Caco-2 (cell line): ENCODE results near the gene MTHFSD. TPM values are rescaled to one million over a fixed set of nuclear protein-coding genes. Genes with fewer than 3 reads are reported as not detected.

Experiments used
- BruUV-seq: library from RNA; stranded (reverse); fragments of 400-500 nt; replicated peaks from 2 replicates; lab custom pipeline; 2021; lab: Mats Ljungman, UMichigan
- CTCF ChIA-PET: fragments of 300-600 bp; sonication (Branson Sonifier 250); formaldehyde crosslinking; loops from one replicate; lab custom pipeline; 2022; ENCODE audit warnings: antibody characterized with exemption; lab: Charles Lee
- POLR2A ChIA-PET: fragments of 300-600 bp; sonication (Branson Sonifier 250); formaldehyde crosslinking; loops from one replicate; lab custom pipeline; 2022; ENCODE audit warnings: antibody characterized with exemption; lab: Charles Lee
- DNase-seq, 2 experiments: peaks; one replicate each; pipeline versions ENCODE4 v3.0.0 to v3.0.0-alpha.2; 2020 to 2022
- H3K27me3 ChIP-seq: replicated peaks from 2 replicates; pipeline ENCODE4 v1.6.0; 2011; ENCODE audit warnings: low read length; ENCODE audit not compliant: control insufficient read depth, insufficient read depth
- H3K36me3 ChIP-seq: 2 replicates; pipeline ENCODE4 v1.5.1; 2011; ENCODE audit warnings: low read length; ENCODE audit not compliant: control insufficient read depth, insufficient read depth
- H3K4me1 ChIP-seq: fragments of 250-450 bp; sonication (Bioruptor Pico); 2 replicates; pipeline ENCODE4 v1.5.1; 2020; ENCODE audit warnings: mild to moderate bottlenecking
- H3K4me3 ChIP-seq: 2 replicates; pipeline ENCODE4 v1.5.1; 2011; ENCODE audit warnings: low read depth, mild to moderate bottlenecking, control low read depth, low read length
- H3K9me3 ChIP-seq: fragments of 250-450 bp; sonication (Bioruptor Pico); 2 replicates; pipeline ENCODE4 v1.5.1; 2020; ENCODE audit warnings: mild to moderate bottlenecking, moderate library complexity
- H3K27ac Mint-ChIP-seq: one replicate; pipeline ENCODE4 v1.8.0; 2022; ENCODE audit warnings: mixed read lengths; ENCODE audit not compliant: unreplicated experiment
- H3K27me3 Mint-ChIP-seq: one replicate; pipeline ENCODE4 v1.8.0; 2022; ENCODE audit warnings: mixed read lengths; ENCODE audit not compliant: insufficient read depth, unreplicated experiment
- H3K36me3 Mint-ChIP-seq: one replicate; pipeline ENCODE4 v1.8.0; 2022; ENCODE audit warnings: mild to moderate bottlenecking, mixed read lengths; ENCODE audit not compliant: insufficient read depth, unreplicated experiment
- H3K4me1 Mint-ChIP-seq: one replicate; pipeline ENCODE4 v1.8.0; 2022; ENCODE audit warnings: low read depth, mixed read lengths; ENCODE audit not compliant: unreplicated experiment
- H3K4me3 Mint-ChIP-seq: one replicate; pipeline ENCODE4 v1.8.0; 2022; ENCODE audit warnings: mild to moderate bottlenecking, moderate library complexity, mixed read lengths; ENCODE audit not compliant: unreplicated experiment
- H3K9me3 Mint-ChIP-seq: one replicate; pipeline ENCODE4 v1.8.0; 2022; ENCODE audit warnings: mixed read lengths; ENCODE audit not compliant: unreplicated experiment
- intact Hi-C: fragments of 100-400 bp; cut with micrococcal nuclease; formaldehyde crosslinking; loops from one replicate; pipeline ENCODE4 v1.10.0; 2022; ENCODE audit not compliant: unreplicated experiment
- total RNA-seq: library from RNA; stranded (reverse); gene quantifications from 2 replicates; pipeline ENCODE4 v1.2.3, GENCODE V29; 2022
- TF ChIP-seq, protein P1 (sequence below), 2 experiments: fragments of 200-600 bp in 1 of 2; IDR thresholded peaks; 1 replicate in 1 of 2; 2 replicates in 1 of 2; pipeline versions ENCODE4 v1.5.1 to v1.8.0; 2011 to 2022; ENCODE audit warnings: antibody characterized with exemption in 1 of 2, control low read depth in 1 of 2, inconsistent platforms in 1 of 2, low read depth in 1 of 2, low read length in 1 of 2, mild to moderate bottlenecking in 1 of 2, moderate library complexity in 1 of 2; ENCODE audit not compliant: insufficient read depth in 1 of 2, severe bottlenecking in 1 of 2, unreplicated experiment in 1 of 2

MTHFSD gene
- total RNA-seq, 1 experiment from 2014 or later = 33.0 TPM

GRCh38 chr16:86581458-86581857 lies 26.4 kb upstream of the MTHFSD start:
- DNase-seq = no peak
- H3K27me3 Mint-ChIP-seq = peaks cover 22% of the 10 kb centered on the region
- POLR2A ChIA-PET = no interaction called here
- H3K4me1 Mint-ChIP-seq = peaks cover under 1% of the 10 kb centered on the region
- Histone ChIP-seq H3K36me3 (no peaks in the 10 kb centered on the region), H3K27me3 (no peaks in the 10 kb centered on the region), H3K9me3 (no peaks in the 10 kb centered on the region), H3K4me1 (peaks cover 7% of the 10 kb centered on the region; the same call in 1 of the 2 replicates), H3K4me3 (no peak overlapping the region)
- CTCF ChIA-PET = no interaction called here
- peaks cover under 1% of the 10 kb centered on the region for H3K36me3 Mint-ChIP-seq
- TF ChIP-seq, protein P1, sequence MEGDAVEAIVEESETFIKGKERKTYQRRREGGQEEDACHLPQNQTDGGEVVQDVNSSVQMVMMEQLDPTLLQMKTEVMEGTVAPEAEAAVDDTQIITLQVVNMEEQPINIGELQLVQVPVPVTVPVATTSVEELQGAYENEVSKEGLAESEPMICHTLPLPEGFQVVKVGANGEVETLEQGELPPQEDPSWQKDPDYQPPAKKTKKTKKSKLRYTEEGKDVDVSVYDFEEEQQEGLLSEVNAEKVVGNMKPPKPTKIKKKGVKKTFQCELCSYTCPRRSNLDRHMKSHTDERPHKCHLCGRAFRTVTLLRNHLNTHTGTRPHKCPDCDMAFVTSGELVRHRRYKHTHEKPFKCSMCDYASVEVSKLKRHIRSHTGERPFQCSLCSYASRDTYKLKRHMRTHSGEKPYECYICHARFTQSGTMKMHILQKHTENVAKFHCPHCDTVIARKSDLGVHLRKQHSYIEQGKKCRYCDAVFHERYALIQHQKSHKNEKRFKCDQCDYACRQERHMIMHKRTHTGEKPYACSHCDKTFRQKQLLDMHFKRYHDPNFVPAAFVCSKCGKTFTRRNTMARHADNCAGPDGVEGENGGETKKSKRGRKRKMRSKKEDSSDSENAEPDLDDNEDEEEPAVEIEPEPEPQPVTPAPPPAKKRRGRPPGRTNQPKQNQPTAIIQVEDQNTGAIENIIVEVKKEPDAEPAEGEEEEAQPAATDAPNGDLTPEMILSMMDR (IDR thresholded peaks at IDR 0.05; ENCODE audit: insufficient read depth in 1 of 2, low read depth in 1 of 2, low read length in 1 of 2, severe bottlenecking in 1 of 2, unreplicated experiment in 1 of 2) = no peak
- H3K4me3 Mint-ChIP-seq = no peak overlapping the region
- BruUV-seq = no TSS peak
- H3K9me3 Mint-ChIP-seq = no peaks in the 10 kb centered on the region
- intact Hi-C loops = no loop called here
- H3K27ac Mint-ChIP-seq = no peak overlapping the region

DNA sequence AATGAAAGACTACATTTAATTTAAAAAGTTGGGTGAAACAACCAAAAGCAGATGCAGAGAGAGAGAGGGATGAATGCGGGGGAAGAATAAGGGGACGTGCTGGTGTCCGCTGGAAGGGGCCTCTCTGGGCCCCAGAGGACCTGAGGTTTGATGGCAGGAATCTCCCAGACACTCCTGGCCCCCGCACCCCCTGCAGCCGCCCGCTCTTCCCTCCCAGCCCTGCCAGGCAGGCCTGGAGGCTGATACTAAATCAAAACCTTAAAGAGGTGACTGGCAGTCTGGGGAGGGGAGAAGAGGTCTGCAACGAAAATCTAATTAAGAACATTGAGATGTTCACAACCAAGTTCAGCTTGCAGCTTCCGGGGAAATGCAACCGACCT lies 25.7 kb upstream of the MTHFSD start:
- Mint-ChIP-seq H3K36me3 (peaks cover 7% of the 10 kb centered on the region), H3K27me3 (peaks cover 25% of the 10 kb centered on the region), H3K4me3 (no peak overlapping the region), H3K4me1 (peaks cover 7% of the 10 kb centered on the region), H3K9me3 (no peaks in the 10 kb centered on the region), H3K27ac (no peak overlapping the region)
- BruUV-seq = no TSS peak
- TF ChIP-seq, protein P1 (IDR thresholded peaks at IDR 0.05; ENCODE audit: insufficient read depth in 1 of 2, low read depth in 1 of 2, low read length in 1 of 2, severe bottlenecking in 1 of 2, unreplicated experiment in 1 of 2) = no peak
- CTCF ChIA-PET = no interaction called here
- Histone ChIP-seq H3K27me3 (no peaks in the 10 kb centered on the region), H3K9me3 (no peaks in the 10 kb centered on the region), H3K4me1 (peaks cover 7% of the 10 kb centered on the region; the same call in 1 of the 2 replicates), H3K4me3 (no peak overlapping the region), H3K36me3 (no peaks in the 10 kb centered on the region)
- intact Hi-C loops = no loop called here
- DNase-seq = no peak
- POLR2A ChIA-PET = no interaction called here

GRCh38 chr16:86580063-86580790 lies 25.2 kb upstream of the MTHFSD start:
- ChIA-PET CTCF (no interaction called here), POLR2A (no interaction called here)
- H3K9me3 ChIP-seq = no peaks in the 10 kb centered on the region
- Mint-ChIP-seq H3K4me1 (peaks cover 7% of the 10 kb centered on the region), H3K4me3 (no peak overlapping the region), H3K36me3 (peaks cover 10% of the 10 kb centered on the region), H3K27ac (no peak overlapping the region), H3K27me3 (peaks cover 25% of the 10 kb centered on the region), H3K9me3 (no peaks in the 10 kb centered on the region)
- peaks cover 7% of the 10 kb centered on the region; the same call in 1 of the 2 replicates for H3K4me1 ChIP-seq
- no TSS peak for BruUV-seq
- intact Hi-C loops = no loop called here
- TF ChIP-seq, protein P1 (IDR thresholded peaks at IDR 0.05; ENCODE audit: insufficient read depth in 1 of 2, low read depth in 1 of 2, low read length in 1 of 2, severe bottlenecking in 1 of 2, unreplicated experiment in 1 of 2) = no peak
- no peak for DNase-seq
- no peaks in the 10 kb centered on the region for H3K36me3 ChIP-seq
- no peak overlapping the region for H3K4me3 ChIP-seq
- H3K27me3 ChIP-seq = no peaks in the 10 kb centered on the region
